Measurements from ENCODE around the gene ZCCHC2. TPM values are rescaled to one million over a fixed set of nuclear protein-coding genes. Genes with fewer than 3 reads are reported as not detected.

Gene ZCCHC2
- total and polyA plus RNA-seq, 2 of the 8 experiments (the other 6 are each of a cell fraction or from before 2014, with no cell fraction given), result 13.5 to 18.6 TPM

- no peak for TF ChIP-seq JUN (IDR thresholded peaks at IDR 0.05; ENCODE audit: low read depth, low read length)
- TF ChIP-seq TEAD4 (IDR thresholded peaks at IDR 0.05; ENCODE audit: low read depth, low read length), result no peak
- TF ChIP-seq KDM1A (IDR thresholded peaks at IDR 0.05; ENCODE audit: borderline replicate concordance, low read length), result no peak
- TF ChIP-seq CBX5 (IDR thresholded peaks at IDR 0.05; ENCODE audit: low read depth, low read length), result no peak
- TF ChIP-seq SIX5 (IDR thresholded peaks at IDR 0.05; ENCODE audit: low read depth, low read length), result no peak
- TF ChIP-seq JUND (IDR thresholded peaks at IDR 0.05; ENCODE audit: low read length), result no peak
Measured at GRCh38 chr18:62607302-62607701, 84.5 kb downstream of the ZCCHC2 start (continued).
